Skin of body (tissue), 2 donors: ENCODE measurements around the gene RHOT1. TPM values are rescaled to one million over a fixed set of nuclear protein-coding genes. Genes with fewer than 3 reads are reported as not detected.
"Not testable (repeated sequence)": the region's sequence is repeated elsewhere in the genome, so short reads cannot be mapped to it uniquely, and the experiment has no call there.

Source experiments
- DNase-seq: peaks from one replicate; lab custom pipeline; 2025; lab: John Stamatoyannopoulos, UW
- total RNA-seq: library from RNA; depleted of rRNA; stranded (reverse); fragments of >200 nt; gene quantifications from one replicate; pipeline ENCODE4 v1.2.3, GENCODE V29; 2014

The RHOT1 gene
- total RNA-seq, 1 donor from 2014 or later, result 66.4 TPM

- no peak for DNase-seq
Measured at GRCh38 chr17:32227910-32228309, 85.6 kb downstream of the RHOT1 start.

- DNase-seq, result no peak
Measured at GRCh38 chr17:32235588-32235987, 93.3 kb downstream of the RHOT1 start.

- DNase-seq, result no peak
Measured at GRCh38 chr17:32239456-32239855, 97.2 kb downstream of the RHOT1 start.

- DNase-seq, result no peak
Measured at GRCh38 chr17:32240750-32241149, 98.4 kb downstream of the RHOT1 start.

GRCh38 chr17:32241640-32242039, 99.3 kb downstream of the RHOT1 start:
- DNase-seq, result no peak

- no peak for DNase-seq
Measured at GRCh38 chr17:32249475-32249874, 107.2 kb downstream of the RHOT1 start.

- DNase-seq, result peak; percentile 57
Measured at GRCh38 chr17:32253117-32253611, 110.9 kb downstream of the RHOT1 start.

GRCh38 chr17:32256012-32256700, 113.9 kb downstream of the RHOT1 start:
- DNase-seq, result no peak

- DNase-seq, result no peak
Measured at GRCh38 chr17:32256701-32257019, 114.4 kb downstream of the RHOT1 start.

GRCh38 chr17:32258383-32259140, 116.3 kb downstream of the RHOT1 start:
- no peak for DNase-seq

GRCh38 chr17:32259586-32259985, 117.3 kb downstream of the RHOT1 start:
- DNase-seq, result no peak

GRCh38 chr17:32261417-32261736, 119.1 kb downstream of the RHOT1 start:
- no peak for DNase-seq

GRCh38 chr17:32261936-32262510, 119.7 kb downstream of the RHOT1 start:
- DNase-seq, result no peak

GRCh38 chr17:32263515-32263914, 121.2 kb downstream of the RHOT1 start:
- not testable (repeated sequence) for DNase-seq

GRCh38 chr17:32264140-32264799, 122.0 kb downstream of the RHOT1 start:
- peak; percentile 31 for DNase-seq

- DNase-seq, result no peak
Measured at GRCh38 chr17:32264823-32265191, 122.5 kb downstream of the RHOT1 start.

GRCh38 chr17:32265192-32265923, 123.1 kb downstream of the RHOT1 start, which contains the start of gene RHBDL3:
Gene RHBDL3, plus strand, starts transcription at chr17:32265832. Its CDS starts 358 bp downstream, at chr17:32266190.
- DNase-seq, result no peak

GRCh38 chr17:32266051-32266388, 123.7 kb downstream of the RHOT1 start:
- no peak for DNase-seq

GRCh38 chr17:32266389-32267301, 124.3 kb downstream of the RHOT1 start:
- DNase-seq, result no peak

- DNase-seq, result no peak
Measured at GRCh38 chr17:32267690-32268205, 125.4 kb downstream of the RHOT1 start.
